ENCODE results near the gene SNX9. TPM values are rescaled to one million over a fixed set of nuclear protein-coding genes. Genes with fewer than 3 reads are reported as not detected.

Gene SNX9
- polyA plus RNA-seq, 1 donor from 2014 or later: 7.0 TPM

- Histone ChIP-seq H3F3A (ENCODE audit: insufficient read depth, low read length, poor library complexity, severe bottlenecking) (no peaks in the 10 kb centered on the region), H2AFZ (ENCODE audit: low read depth, low read length) (no peak overlapping the region), H4K20me1 (ENCODE audit: insufficient read depth) (no peaks in the 10 kb centered on the region), H3K9ac (ENCODE audit: low read length) (no peak overlapping the region), H3K9me3 (ENCODE audit: low read length) (no peaks in the 10 kb centered on the region), H3K4me2 (ENCODE audit: low read length) (no peak overlapping the region), H3K4me3 (ENCODE audit: low read length) (no peak overlapping the region), H3K27me3 (ENCODE audit: insufficient read depth, low read depth, low read length) (peaks cover 29% of the 10 kb centered on the region), H3K27ac (ENCODE audit: low read length) (no peak overlapping the region), H3K9me2 (ENCODE audit: insufficient read depth, low read length) (no peaks in the 10 kb centered on the region), H3K79me2 (replicated peaks; ENCODE audit: insufficient read depth, low read length) (no peaks in the 10 kb centered on the region), H3K36me3 (ENCODE audit: insufficient read depth, low read length) (no peaks in the 10 kb centered on the region)
- TF ChIP-seq MXI1 (conservative IDR thresholded peaks at IDR 0.05; ENCODE audit: poor library complexity, severe bottlenecking) (no peak), RAD21 (conservative IDR thresholded peaks at IDR 0.05) (no peak)
These were observed 155.2 kb downstream of the SNX9 start for GRCh38 chr6:157978021-157978783.

GRCh38 chr6:157980288-157981131, 157.5 kb downstream of the SNX9 start:
- peaks cover 30% of the 10 kb centered on the region for H3K27me3 ChIP-seq (ENCODE audit: insufficient read depth, low read depth, low read length)
- H3K9me2 ChIP-seq (ENCODE audit: insufficient read depth, low read length): no peaks in the 10 kb centered on the region
- no peak overlapping the region for H2AFZ ChIP-seq (ENCODE audit: low read depth, low read length)
- H4K20me1 ChIP-seq (ENCODE audit: insufficient read depth): no peaks in the 10 kb centered on the region
- no peaks in the 10 kb centered on the region for H3K9me3 ChIP-seq (ENCODE audit: low read length)
- H3K9ac ChIP-seq (ENCODE audit: low read length): no peak overlapping the region
- no peaks in the 10 kb centered on the region for H3K79me2 ChIP-seq (replicated peaks; ENCODE audit: insufficient read depth, low read length)
- peak overlapping the region; percentile 77 for H3K4me3 ChIP-seq (ENCODE audit: low read length)
- TF ChIP-seq TAF1 (IDR thresholded peaks at IDR 0.05; ENCODE audit: low read depth) (no peak), REST (IDR thresholded peaks at IDR 0.05; ENCODE audit: borderline replicate concordance) (no peak), MXI1 (conservative IDR thresholded peaks at IDR 0.05; ENCODE audit: poor library complexity, severe bottlenecking) (no peak), POLR2AphosphoS5 (IDR thresholded peaks at IDR 0.05) (no peak), RAD21 (conservative IDR thresholded peaks at IDR 0.05) (no peak), CTCF (IDR thresholded peaks at IDR 0.05; ENCODE audit: poor library complexity, severe bottlenecking) (no peak), SMC3 (conservative IDR thresholded peaks at IDR 0.05; ENCODE audit: poor library complexity) (no peak), EP300 (conservative IDR thresholded peaks at IDR 0.05; ENCODE audit: poor library complexity, severe bottlenecking) (no peak), EZH2 (IDR thresholded peaks at IDR 0.05; ENCODE audit: borderline replicate concordance, insufficient read depth, low read length, poor library complexity, severe bottlenecking) (no peak)
- no peak overlapping the region for H3K27ac ChIP-seq (ENCODE audit: low read length)
- H3F3A ChIP-seq (ENCODE audit: insufficient read depth, low read length, poor library complexity, severe bottlenecking): no peaks in the 10 kb centered on the region
- no peak overlapping the region for H3K4me2 ChIP-seq (ENCODE audit: low read length)
- H3K36me3 ChIP-seq (ENCODE audit: insufficient read depth, low read length): no peaks in the 10 kb centered on the region

Data from neural cell (in vitro differentiated cells).